Renal pelvis (tissue), 4 donors: ENCODE measurements around the gene ANKRD23. TPM values are rescaled to one million over a fixed set of nuclear protein-coding genes. Genes with fewer than 3 reads are reported as not detected.
"Not testable (repeated sequence)": the region's sequence is repeated elsewhere in the genome, so short reads cannot be mapped to it uniquely, and the experiment has no call there.

Experiments used
- DNase-seq: peaks from one replicate; pipeline ENCODE4 v3.0.0-alpha.2; 2013
- polyA plus RNA-seq, 3 donors: library from polyadenylated mRNA; unstranded; fragments of 120-200 nt; gene quantifications; one replicate each; pipeline ENCODE4 v1.2.1, GENCODE V29; 2013; ENCODE audit not compliant: insufficient read length in 3 of 3

ANKRD23 gene
- polyA plus RNA-seq, 3 donors: 3.9 to 7.3 (median 5.7) TPM

DNA sequence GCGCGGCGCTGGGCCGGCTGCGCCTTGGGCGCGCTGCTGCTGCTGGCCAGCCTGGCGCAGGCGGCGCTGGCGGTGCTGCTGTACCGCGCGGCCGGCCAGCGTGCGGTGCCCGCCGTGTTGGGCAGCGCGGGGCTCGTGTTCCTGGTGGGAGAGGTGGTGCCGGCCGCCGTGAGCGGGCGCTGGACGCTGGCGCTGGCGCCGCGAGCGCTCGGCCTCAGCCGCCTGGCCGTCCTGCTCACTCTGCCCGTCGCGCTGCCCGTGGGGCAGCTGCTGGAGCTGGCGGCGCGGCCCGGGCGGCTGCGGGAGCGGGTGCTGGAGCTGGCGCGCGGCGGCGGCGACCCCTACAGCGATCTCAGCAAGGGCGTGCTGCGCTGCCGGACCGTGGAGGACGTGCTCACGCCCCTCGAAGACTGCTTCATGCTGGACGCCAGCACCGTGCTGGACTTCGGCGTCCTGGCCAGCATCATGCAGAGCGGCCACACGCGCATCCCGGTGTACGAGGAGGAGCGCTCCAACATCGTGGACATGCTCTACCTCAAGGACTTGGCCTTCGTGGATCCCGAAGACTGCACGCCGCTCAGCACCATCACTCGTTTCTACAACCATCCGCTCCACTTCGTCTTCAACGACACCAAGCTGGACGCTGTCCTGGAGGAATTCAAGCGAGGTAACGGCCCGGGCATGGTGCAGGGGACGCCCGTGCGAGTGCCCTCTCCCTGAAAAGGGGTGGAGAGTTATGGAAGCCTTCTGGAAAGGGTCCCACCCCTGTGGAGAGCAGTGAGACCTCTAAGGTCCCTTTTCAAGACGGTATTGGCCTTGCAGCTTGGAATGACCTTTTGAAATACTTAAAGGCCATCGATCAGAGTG is 26.8 kb downstream of the ANKRD23 start:
- DNase-seq: no peak

GRCh38 chr2:96816127-96816835 is 27.5 kb downstream of the ANKRD23 start, which contains the start of gene CNNM3:
CNNM3 (plus strand) TSS chr2:96816268; CDS start chr2:96816278, 10 bp downstream.
- DNase-seq: peak; percentile 95

DNA sequence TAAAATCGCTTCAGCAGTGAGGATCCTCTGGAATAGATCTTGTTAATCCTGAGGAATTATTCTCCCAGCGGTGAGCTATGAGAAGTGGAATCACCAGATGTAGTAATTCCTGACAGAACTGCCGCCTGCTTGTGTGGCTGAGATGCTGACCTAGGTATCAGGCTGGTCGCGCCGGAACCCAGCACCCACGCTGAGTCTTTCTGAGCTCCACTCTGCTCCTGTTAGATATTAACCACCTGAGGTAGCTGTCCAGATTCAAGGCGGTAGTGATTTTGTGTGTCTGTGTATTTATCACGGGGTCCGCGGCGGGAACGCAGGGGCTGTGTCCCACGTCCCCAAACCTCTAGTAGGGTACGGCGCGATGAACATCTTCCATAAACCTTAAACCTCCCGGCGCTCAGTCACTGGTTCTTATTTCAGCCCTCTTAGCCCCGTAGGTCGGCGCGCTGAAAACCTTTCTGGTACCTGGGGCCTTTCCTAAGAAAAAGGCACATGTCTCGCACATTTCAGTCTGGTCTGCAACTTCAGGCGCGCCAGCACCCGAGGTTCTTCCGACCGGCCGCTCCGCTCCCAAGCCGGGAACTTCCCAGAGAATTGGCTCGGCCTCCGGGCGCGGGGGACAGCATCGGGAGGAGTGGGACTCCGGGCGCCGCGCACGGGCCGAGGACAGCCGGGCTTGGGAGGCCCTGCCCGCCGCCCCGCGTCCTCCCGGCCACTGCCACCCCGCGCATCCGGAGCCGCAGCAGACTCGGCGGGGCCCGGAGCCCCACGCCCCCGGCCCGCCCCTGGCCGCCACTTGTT is 28.3 kb downstream of the ANKRD23 start:
- DNase-seq: no peak

DNA sequence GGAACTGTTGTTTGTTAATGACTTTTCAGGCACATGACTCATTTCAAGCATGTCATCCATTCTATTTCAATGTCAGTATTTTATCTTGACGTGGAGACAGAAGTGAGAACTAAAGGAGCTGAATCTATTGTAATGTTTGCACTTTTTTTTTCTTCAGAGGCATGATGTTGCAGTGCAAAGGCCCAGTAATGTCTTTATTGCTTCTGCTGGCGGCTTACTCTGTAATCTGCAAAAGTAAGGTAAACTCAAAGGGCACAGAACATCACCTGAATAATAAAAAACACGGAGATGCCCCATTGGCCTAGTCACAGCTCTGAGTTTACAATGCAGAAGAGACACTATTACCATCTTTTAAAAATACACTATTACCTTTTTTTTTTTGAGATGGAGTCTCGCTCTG is 30.2 kb downstream of the ANKRD23 start:
- no peak for DNase-seq

DNA sequence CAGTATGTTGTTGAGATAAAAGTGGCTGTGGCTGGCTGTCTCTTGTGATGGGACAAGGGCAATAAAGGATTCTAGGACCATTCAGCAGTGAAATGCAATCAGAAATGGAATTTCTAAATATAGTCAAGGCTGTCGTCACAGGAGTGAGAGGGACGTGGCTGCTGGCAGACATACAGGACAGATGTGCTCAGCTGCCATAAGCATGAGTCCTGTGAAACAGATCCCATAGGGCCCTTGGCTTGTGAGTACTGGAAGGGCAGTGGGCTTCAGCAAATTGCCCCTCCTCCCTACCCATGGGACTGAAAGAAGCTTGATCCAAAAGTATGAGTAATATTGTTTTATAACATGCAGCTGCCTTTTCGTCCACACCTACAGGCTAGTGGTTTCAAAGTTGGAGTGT is 31.9 kb downstream of the ANKRD23 start:
- no peak for DNase-seq

- no peak for DNase-seq
Measured at GRCh38 chr2:96810783-96811192, 33.0 kb downstream of the ANKRD23 start.

GRCh38 chr2:96809951-96810782 is 33.7 kb downstream of the ANKRD23 start:
- DNase-seq: no peak

DNA sequence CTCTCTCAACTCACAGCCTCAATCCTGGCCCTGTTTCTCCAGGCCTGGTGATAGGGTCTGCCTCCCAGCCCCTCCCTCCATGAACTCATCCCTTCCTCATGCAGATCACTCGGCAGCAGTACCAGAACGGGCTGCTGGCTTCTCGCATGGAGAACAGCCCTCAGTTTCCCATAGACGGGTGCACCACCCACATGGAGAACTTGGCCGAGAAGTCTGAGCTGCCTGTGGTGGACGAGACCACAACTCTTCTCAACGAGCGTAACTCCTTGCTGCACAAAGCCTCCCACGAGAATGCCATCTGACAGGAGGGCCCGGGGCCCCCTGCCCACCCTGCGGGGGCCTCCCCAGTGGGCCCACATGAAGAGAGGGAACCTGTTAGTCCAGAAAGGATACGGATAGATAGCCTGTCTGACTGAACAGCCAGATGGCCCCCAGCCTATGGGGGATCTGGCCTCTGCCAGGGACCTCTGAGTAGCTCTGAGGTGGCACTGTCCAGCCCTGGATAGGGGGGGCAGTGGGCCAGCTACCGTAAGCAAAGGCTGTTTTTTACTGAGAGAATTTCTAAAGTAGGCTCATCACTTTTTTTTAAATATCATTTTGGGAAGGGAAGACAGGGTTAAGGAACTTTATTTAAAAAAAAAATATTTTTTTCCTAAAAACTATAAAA is 34.5 kb downstream of the ANKRD23 start:
- DNase-seq: no peak

DNA sequence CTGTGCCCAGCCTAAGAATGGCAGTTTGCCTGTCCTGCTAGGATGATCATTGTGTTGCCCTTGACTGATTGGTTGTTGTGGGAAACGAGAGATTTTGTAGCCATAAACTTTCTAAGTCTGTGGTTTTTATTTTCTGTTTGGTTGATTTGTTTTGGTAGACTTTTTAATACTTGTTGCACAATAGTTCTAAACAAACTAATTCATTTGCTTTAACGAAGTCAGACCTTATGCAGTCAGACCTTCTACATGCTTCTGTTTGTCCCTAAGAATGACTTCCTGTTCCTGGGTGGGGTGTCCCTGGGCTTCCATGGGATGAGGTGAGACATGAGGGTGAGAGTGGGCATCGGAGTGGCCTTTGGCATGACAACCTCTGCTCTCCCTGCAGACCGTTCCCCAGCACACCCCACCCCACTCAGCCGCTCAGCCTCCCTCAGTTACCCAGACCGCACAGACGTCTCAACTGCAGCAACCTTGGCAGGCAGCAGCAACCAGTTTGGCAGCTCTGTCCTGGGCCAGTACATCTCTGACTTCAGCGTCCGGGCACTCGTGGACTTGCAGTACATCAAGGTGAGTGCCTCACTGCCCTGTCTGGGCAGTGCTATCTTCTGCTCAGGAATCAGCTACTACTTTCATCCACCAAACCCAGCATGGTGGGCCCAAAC is 35.5 kb downstream of the ANKRD23 start:
- DNase-seq: no peak

GRCh38 chr2:96807127-96807471 is 36.7 kb downstream of the ANKRD23 start:
- no peak for DNase-seq

DNA sequence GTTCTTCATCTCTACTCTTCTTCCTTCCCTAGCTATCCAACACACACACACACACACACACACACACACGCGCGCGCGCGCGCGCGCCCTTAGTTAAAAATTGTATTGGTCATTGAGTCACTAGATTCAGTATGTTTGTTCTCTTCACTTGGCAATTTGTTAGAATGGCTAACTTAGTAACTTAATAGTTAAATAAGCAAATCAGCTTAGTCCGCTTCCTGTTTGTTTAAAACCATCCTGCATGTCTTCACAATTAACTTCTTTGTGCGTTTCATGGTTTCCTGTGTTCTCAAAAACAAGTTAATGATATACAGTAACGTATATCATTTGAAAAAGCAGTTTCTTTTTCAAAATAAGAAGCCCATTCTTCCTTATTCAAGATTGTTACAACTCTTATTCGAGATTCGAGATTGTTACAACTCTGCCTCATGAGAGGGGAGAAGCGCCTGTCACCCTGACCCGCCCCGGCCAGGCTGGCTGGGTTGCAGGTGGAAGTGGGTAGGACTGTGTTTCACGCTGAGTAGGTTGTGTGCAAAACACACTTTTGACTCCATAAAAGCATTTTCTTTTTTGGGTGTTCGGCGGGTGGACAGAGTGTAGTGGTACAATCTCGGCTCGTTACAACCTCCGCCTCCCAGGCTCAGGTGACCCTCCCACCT is 37.2 kb downstream of the ANKRD23 start:
- no peak for DNase-seq

GRCh38 chr2:96805946-96806345 is 37.9 kb downstream of the ANKRD23 start:
- not testable (repeated sequence) for DNase-seq

DNA sequence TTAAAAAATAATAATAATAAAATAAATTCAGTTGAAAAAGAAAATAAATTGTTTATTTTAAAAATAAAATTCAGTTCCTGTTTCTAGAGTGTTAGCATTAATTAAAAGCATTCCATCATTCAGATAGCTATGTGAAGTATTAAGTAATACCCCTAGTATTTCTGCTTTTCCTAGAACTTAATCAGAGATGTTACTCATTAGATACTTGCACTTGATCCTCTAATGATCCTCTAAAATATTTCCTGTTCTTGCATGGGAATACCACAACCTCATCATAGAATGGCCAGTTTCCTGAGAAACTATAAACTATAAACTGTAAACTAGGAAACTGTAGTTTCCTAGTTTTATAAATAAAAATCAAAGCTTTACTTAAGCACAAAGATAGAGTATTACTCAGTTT is 38.8 kb downstream of the ANKRD23 start:
- DNase-seq: no peak

GRCh38 chr2:96802721-96803120 is 41.1 kb downstream of the ANKRD23 start:
- DNase-seq: no peak

DNA sequence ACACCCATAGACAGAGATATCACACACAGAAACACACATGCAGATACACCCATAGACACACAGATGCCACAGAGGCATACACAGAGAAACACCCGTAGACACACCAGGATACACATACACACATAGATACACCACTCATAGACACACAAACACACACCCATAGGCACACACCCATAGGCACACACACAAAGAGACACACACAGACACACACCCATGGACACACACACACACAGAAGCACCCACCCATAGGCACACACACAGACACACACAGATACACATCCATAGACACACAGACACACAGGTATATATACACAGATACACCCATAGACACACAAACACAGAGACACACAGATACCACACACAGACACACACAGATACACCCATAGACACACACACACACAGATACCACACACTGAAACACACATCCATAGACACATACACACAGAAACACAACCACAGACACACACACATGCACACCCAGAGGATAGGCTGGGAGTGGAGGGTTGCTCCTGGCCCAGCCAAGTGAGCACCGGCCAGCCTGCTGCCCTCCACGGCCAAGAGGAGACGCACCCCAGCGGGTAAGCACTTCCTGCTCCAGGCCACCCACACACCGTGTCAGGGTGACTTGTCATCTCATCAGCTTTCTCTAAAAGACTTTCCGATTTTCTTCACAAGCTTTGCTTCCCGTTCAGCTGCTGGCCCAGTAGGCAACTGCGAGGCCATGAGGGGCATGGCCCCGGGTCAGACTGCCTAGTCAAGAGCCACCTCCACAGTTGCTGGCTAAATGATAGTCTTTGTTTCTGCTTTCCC is 41.8 kb downstream of the ANKRD23 start:
- DNase-seq: no peak

DNA sequence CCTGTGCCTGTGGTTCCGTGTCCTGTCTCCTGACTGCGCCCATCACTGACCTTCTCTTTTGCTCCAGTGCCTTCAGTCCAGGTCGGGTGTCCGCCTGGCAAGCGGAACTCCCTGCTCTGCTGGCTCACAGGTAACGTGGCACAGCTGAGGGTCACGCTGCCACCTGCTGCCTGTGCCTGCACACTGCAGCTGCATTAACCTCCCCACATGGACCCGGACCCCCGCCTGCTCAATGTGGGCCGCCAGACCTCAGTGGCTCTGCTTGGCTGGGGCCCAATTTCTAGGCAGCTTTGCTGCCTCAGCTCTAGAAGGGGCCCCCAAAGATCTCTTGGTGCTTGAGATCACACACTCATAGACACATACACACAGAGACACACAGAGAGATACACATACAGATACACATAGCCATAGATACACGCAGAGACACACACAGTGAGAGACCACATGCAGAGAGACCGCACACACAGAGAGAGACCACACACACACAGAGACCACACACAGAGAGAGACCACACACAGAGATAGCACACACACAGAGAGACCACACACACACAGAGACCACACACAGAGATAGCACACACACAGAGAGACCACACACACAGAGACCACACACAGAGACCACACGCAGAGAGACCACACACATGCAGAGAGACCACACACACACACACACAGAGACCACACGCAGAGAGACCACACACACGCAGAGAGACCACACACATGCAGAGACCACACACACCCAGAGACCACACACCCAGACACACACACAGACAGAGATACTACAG is 42.6 kb downstream of the ANKRD23 start:
- peak; percentile 64 for DNase-seq

- DNase-seq: no peak
Measured at GRCh38 chr2:96800061-96801004, 43.5 kb downstream of the ANKRD23 start.
